ENCODE data around the gene GTF2B. TPM values are rescaled to one million over a fixed set of nuclear protein-coding genes. Genes with fewer than 3 reads are reported as not detected.

The GTF2B gene
- total and polyA plus RNA-seq, 2 of the 4 experiments (the other 2 are of a cell fraction) = 32.0 to 41.0 TPM

DNA sequence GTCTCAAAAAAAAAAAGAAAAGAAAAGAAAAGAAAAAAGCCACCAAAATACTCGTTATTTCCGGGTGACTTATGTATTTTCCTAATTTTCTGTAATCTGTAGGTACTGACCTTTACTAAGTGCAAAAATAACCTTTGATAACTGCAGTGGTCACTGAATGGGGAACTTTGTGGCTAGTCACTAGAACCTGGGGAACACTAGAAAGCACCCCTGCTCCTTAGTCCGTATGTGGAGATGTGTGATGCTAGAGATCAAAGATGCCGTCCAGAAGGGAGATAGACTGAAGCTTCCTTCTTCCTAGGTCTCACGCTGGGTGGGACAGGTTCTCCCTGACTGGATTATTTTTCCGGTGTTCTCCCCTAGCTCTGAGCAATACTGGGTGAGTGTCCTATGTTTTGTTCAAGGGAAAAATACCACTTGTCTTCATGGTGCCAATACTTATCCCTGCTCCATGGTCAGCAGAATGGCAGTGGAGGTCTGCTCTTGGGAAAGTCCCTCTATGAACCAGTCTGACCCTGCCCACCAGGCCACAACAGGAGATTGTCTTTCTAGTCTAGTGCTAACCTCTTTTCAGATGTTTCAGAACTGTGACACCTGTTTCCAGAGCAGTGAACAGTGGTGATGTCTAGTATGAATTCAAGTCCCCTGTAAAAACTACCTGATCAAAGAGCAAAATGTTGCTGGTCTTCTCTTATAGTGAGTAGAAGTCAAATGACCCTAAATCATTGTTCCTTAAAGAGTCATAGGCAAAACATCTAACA lies 39.9 kb downstream of the GTF2B start:
- no peak overlapping the region for H2BK120ac ChIP-seq (ENCODE audit: low read depth, low read length)
- H3K4me2 ChIP-seq (ENCODE audit: low read depth, low read length) = no peak overlapping the region
- ChIA-PET POLR2A (ENCODE audit: unreplicated experiment) (no interaction called here), CTCF (no interaction called here)
- dilution Hi-C loops (cut with HindIII; ENCODE audit: low sequenced_read_pairs, unreplicated experiment) = no loop called here
- H3K27me3 ChIP-seq (ENCODE audit: control insufficient read depth, insufficient read depth, low read length) = no peaks in the 10 kb centered on the region
- BruUV-seq (replicated peaks) = no TSS peak
- no peak overlapping the region for H3K4me3 ChIP-seq (ENCODE audit: insufficient read depth, low read depth, low read length)
- peaks cover 20% of the 10 kb centered on the region for H3K36me3 ChIP-seq (ENCODE audit: control insufficient read depth, insufficient read depth, low read length)
- no peak overlapping the region for H2BK20ac ChIP-seq (ENCODE audit: low read depth, low read length)
- no peak overlapping the region for H4K91ac ChIP-seq (ENCODE audit: insufficient read depth, low read depth, low read length)
- no peaks in the 10 kb centered on the region for H4K20me1 ChIP-seq (ENCODE audit: insufficient read depth, low read length)
- no peak overlapping the region for H2AFZ ChIP-seq (replicated peaks; ENCODE audit: low read length, poor library complexity)
- H3K14ac ChIP-seq (replicated peaks; ENCODE audit: low read depth, low read length) = no peak overlapping the region
- no peak overlapping the region for H2AK5ac ChIP-seq (ENCODE audit: low read depth, low read length)
- no peak overlapping the region for H3K4ac ChIP-seq (ENCODE audit: low read depth, low read length)
- no peaks in the 10 kb centered on the region for H3K4me1 ChIP-seq (ENCODE audit: control insufficient read depth, insufficient read depth, low read length)
- no peak overlapping the region for H4K8ac ChIP-seq (ENCODE audit: low read depth in 2 of 2, low read length in 2 of 2)
- intact Hi-C loops (cut with micrococcal nuclease) = loop anchor here (5.0 kb wide), 1 partner anchor 34 kb away; no protein-coding TSS in a partner anchor
- H3K9ac ChIP-seq (ENCODE audit: low read depth, low read length) = no peak overlapping the region
- DNase-seq = no peak
- H3K9me3 ChIP-seq (ENCODE audit: control insufficient read depth, insufficient read depth, low read length) = no peaks in the 10 kb centered on the region
- H2BK5ac ChIP-seq (ENCODE audit: low read depth, low read length, poor library complexity, severe bottlenecking) = no peak overlapping the region
- no peak overlapping the region for H3K23ac ChIP-seq (ENCODE audit: low read depth, low read length)
- no peaks in the 10 kb centered on the region; a peak in 2 of 4 replicates for H3K79me1 ChIP-seq (ENCODE audit: low read depth in 1 of 2, low read length in 2 of 2)
- H3K27ac ChIP-seq (ENCODE audit: insufficient read depth, low read length) = no peak overlapping the region
- no peak overlapping the region for H3K56ac ChIP-seq (ENCODE audit: extremely low read depth, insufficient read depth, low read length)
- no peak for ATAC-seq (ENCODE audit: low read depth)
- H2AK9ac ChIP-seq (replicated peaks; ENCODE audit: low read depth, low read length, poor library complexity) = no peak overlapping the region
- H3K9me1 ChIP-seq (ENCODE audit: insufficient read depth, low read length) = no peaks in the 10 kb centered on the region; the same call in 1 of the 2 replicates
- no peak overlapping the region for H2BK15ac ChIP-seq (ENCODE audit: low read depth, low read length)
- no peak overlapping the region for H4K5ac ChIP-seq (ENCODE audit: low read depth, low read length)
- H3K18ac ChIP-seq (ENCODE audit: low read depth, low read length) = no peak overlapping the region
- no CpG with 5 or more reads among the region's 6 CpGs for WGBS, 2 experiments (ENCODE audit: extremely low coverage in 2 of 2, insufficient read length in 1 of 2)
- no peak for TF ChIP-seq POLR2A (IDR thresholded peaks at IDR 0.05; ENCODE audit: low read depth, low read length)
- TF ChIP-seq CHD1 (IDR thresholded peaks at IDR 0.05; ENCODE audit: low read depth, low read length) = no peak
- TF ChIP-seq NFE2L2 (IDR thresholded peaks at IDR 0.05; ENCODE audit: low read depth, low read length) = no peak
- no peak for TF ChIP-seq SMC3 (IDR thresholded peaks at IDR 0.05; ENCODE audit: low read depth, low read length)
- no peak for TF ChIP-seq RAD21 (IDR thresholded peaks at IDR 0.05; ENCODE audit: low read length)
- TF ChIP-seq RFX5 (IDR thresholded peaks at IDR 0.05; ENCODE audit: low read depth, low read length) = no peak
- TF ChIP-seq, protein P1, sequence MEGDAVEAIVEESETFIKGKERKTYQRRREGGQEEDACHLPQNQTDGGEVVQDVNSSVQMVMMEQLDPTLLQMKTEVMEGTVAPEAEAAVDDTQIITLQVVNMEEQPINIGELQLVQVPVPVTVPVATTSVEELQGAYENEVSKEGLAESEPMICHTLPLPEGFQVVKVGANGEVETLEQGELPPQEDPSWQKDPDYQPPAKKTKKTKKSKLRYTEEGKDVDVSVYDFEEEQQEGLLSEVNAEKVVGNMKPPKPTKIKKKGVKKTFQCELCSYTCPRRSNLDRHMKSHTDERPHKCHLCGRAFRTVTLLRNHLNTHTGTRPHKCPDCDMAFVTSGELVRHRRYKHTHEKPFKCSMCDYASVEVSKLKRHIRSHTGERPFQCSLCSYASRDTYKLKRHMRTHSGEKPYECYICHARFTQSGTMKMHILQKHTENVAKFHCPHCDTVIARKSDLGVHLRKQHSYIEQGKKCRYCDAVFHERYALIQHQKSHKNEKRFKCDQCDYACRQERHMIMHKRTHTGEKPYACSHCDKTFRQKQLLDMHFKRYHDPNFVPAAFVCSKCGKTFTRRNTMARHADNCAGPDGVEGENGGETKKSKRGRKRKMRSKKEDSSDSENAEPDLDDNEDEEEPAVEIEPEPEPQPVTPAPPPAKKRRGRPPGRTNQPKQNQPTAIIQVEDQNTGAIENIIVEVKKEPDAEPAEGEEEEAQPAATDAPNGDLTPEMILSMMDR (conservative IDR thresholded peaks at IDR 0.05; ENCODE audit: low read depth, low read length) = no peak
- TF ChIP-seq MAZ (IDR thresholded peaks at IDR 0.05; ENCODE audit: borderline replicate concordance, low read depth, low read length) = no peak
- no peak for TF ChIP-seq MAFK (IDR thresholded peaks at IDR 0.05; ENCODE audit: low read depth, low read length)
- no peak for TF ChIP-seq BHLHE40 (IDR thresholded peaks at IDR 0.05; ENCODE audit: low read depth, low read length)
- TF ChIP-seq, protein P2, sequence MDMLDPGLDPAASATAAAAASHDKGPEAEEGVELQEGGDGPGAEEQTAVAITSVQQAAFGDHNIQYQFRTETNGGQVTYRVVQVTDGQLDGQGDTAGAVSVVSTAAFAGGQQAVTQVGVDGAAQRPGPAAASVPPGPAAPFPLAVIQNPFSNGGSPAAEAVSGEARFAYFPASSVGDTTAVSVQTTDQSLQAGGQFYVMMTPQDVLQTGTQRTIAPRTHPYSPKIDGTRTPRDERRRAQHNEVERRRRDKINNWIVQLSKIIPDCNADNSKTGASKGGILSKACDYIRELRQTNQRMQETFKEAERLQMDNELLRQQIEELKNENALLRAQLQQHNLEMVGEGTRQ (IDR thresholded peaks at IDR 0.05; ENCODE audit: low read depth, low read length) = no peak
- TF ChIP-seq FOS (IDR thresholded peaks at IDR 0.05; ENCODE audit: low read depth, low read length) = no peak
- TF ChIP-seq MXI1 (IDR thresholded peaks at IDR 0.05; ENCODE audit: borderline replicate concordance, low read depth, low read length) = no peak
- TF ChIP-seq, protein P3, sequence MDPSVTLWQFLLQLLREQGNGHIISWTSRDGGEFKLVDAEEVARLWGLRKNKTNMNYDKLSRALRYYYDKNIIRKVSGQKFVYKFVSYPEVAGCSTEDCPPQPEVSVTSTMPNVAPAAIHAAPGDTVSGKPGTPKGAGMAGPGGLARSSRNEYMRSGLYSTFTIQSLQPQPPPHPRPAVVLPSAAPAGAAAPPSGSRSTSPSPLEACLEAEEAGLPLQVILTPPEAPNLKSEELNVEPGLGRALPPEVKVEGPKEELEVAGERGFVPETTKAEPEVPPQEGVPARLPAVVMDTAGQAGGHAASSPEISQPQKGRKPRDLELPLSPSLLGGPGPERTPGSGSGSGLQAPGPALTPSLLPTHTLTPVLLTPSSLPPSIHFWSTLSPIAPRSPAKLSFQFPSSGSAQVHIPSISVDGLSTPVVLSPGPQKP (IDR thresholded peaks at IDR 0.05; ENCODE audit: borderline replicate concordance, low read depth, low read length) = no peak
- TF ChIP-seq RCOR1 (IDR thresholded peaks at IDR 0.05; ENCODE audit: insufficient replicate concordance, low read length) = no peak
- TF ChIP-seq CEBPB (IDR thresholded peaks at IDR 0.05; ENCODE audit: low read depth, low read length) = no peak
- in situ Hi-C loops (cut with MboI; ENCODE audit: low sequenced_read_pairs) = no loop called here

Data from IMR-90 (cell line).